B cell (primary cell): Measurements from ENCODE around the gene PRLR.

Experiments
- CTCF ChIP-seq: fragments of 200-600 bp; IDR thresholded peaks from one replicate; pipeline ENCODE4 v1.8.0; 2022; ENCODE audit warnings: antibody characterized with exemption, mild to moderate bottlenecking
- EZH2 ChIP-seq: IDR thresholded peaks from 2 replicates; pipeline ENCODE4 v1.6.1; 2012; ENCODE audit warnings: borderline replicate concordance, low read depth, mild to moderate bottlenecking, moderate library complexity, low read length; ENCODE audit not compliant: insufficient read depth, poor library complexity, severe bottlenecking

GRCh38 chr5:35059251-35059650, 171.0 kb downstream of the PRLR start:
- TF ChIP-seq CTCF (no peak), EZH2 (no peak)
